IPS-NIHi11 (cell line): ENCODE measurements around the gene ITPA.

Source experiments
- DNase-seq: peaks from one replicate; pipeline ENCODE4 v3.0.0; 2012; ENCODE audit warnings: mixed read lengths, low spot score

The ITPA gene

GRCh38 chr20:3244613-3245012, 35.3 kb downstream of the ITPA start:
- no peak for DNase-seq

DNA sequence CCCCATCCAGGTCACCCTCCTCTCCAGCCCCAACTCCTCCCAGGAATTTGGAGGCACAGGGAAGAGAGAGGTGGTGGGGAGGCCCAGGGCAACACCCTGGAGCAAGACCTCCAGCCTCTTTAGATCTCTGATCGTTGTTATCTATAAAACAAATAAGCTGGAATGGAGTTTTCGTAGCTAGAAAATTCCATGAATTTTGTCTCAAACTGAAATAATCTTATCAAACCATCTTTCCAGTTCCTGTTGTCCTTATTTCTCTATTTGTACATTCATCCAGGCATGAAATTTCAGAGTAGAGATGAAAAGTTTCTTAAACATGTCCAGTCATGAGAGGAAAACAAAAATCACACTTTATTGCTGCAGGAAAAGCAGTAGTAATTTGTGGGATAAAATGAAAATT, 35.9 kb downstream of the ITPA start:
- DNase-seq: no peak

GRCh38 chr20:3245711-3246110, 36.4 kb downstream of the ITPA start:
- no peak for DNase-seq

- DNase-seq: no peak
These were observed 37.4 kb downstream of the ITPA start for GRCh38 chr20:3246682-3247081.

DNA sequence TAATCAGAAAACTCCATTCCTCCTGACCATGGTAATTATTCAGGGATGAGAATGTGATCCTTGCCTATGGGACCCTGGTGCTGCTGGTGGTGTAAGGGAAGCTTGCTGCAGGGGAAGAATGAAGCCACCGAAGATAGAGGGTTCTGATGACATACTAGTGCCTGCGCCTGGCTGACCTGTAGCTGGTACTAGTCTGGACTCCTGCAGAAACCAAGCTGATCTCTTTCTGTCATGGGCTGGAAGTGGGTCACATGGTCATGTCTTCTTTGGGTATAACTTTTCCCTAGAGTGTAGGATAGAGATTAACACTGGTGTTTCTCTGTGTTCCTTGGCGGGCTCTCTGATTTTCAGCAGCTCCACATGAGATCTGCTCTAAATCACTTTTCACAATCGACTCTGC, 38.3 kb downstream of the ITPA start:
- DNase-seq: no peak

DNA sequence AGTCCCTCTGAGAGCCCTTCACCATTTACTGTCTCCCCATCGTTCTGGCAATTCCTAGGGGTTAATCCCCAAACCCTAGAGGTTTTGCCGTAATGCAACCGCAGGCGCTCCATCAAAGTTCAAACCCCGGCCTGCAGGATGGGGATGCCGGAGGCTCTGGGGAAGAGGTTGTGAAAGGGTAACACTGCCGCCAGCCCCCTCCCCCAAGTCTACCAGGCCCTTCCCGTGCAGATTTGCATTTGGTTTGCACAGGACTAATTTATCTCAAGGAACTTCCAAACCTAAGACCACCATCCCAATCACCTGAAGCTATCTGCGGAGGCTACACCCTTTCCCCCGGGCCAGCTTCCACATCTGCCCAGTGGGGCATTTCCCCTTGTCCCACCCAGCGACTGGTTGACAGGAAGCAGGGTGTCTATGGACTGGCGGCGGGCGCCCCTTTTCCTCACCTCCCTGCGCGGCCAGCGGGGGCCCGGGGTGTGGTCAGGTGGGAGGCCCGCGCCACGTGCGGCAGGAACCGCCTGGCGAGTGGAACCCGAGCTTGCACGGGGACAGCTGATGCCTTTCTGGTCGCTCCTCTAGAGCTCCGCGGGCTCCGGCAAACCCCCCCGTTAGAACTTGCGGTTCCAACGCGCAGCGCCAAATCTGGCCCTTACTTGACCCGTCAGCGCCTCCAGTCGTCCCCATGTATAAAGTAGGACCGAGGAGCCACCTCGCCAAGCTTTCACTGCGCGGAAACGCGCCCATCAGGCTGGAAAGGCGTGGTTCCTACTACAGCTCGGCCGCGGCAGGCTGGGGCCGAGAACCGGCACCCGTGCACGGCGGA, 39.1 kb downstream of the ITPA start:
- DNase-seq: peak; percentile 70

DNA sequence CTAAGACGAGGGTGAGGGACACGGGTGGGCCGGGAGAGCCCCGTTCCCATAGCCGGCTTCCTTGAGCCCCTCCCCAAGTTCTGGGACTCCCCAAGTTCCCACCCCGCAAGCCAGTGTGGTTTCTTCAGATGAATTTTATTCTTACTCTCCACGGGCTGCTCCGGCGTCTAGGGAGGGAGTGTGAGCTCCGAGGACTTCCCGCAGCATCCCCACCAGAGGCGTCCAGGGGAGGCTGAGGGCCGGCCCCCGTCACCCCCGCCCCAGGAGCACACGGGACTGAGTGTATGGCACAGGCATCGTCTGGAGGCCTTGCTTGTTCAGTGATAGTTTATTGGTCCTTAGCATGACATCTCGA, 39.7 kb downstream of the ITPA start:
- DNase-seq: no peak

GRCh38 chr20:3250091-3250504, 40.8 kb downstream of the ITPA start:
- peak; percentile 88 for DNase-seq

- no peak for DNase-seq
These were observed 42.5 kb downstream of the ITPA start for GRCh38 chr20:3251806-3252205.

DNA sequence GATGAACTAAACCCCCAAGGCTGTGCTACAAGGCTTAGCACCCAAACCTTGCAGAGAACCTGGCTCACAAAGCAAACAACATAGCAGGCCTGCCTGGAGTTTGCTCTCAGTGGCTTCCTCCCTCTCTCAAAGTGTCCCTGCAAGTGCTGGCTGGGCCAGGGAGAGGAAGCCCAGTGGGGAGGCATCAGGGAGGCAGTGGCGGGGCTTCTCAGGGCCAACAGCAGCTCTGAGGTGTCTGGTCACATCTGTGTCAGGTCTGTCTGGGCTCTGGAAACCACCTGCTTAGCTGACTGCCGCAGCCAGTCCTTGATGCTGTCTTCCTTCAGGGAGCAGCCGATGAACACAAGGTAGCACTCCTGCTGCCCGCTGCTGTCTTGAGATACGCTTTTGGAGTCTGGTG, 46.4 kb downstream of the ITPA start:
- DNase-seq: no peak

- no peak for DNase-seq
These were observed 49.1 kb downstream of the ITPA start for GRCh38 chr20:3258429-3258828.

GRCh38 chr20:3262566-3262965, 53.3 kb downstream of the ITPA start:
- no peak for DNase-seq

DNA sequence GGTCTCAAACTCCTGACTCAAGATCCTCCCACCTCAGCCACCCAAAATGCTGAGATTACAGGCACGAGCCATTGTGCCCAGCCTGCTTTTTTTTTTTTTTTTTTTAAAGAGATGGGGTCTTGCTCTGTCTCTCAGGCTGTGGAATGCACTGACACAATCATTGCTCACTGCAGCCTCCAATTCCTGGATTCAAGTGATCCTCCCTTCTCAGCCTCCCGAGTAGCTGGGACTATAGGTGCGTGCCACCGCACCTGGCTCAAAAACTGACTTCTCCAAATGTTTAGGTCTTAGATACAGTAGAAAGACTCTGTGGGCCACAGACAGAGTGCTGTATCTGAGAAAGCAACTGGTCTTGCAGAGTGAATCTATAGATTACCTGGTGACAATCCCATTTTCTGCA, 60.8 kb downstream of the ITPA start:
- DNase-seq: no peak

GRCh38 chr20:3273371-3273770, 64.1 kb downstream of the ITPA start:
- DNase-seq: no peak
